Transverse colon (tissue), 4 donors: Measurements from ENCODE around the gene HIPK2.

ENCODE experiments used
- CTCF ChIP-seq, 5 experiments: fragments of 200-600 bp in 3 of 5; fragments of 450-650 bp in 2 of 5; sonication (generic) in 3 of 5; IDR thresholded peaks; 1 replicate in 2 of 5; 2 replicates in 3 of 5; pipeline ENCODE4 v1.5.1; 2016 to 2017; ENCODE audit warnings: antibody characterized with exemption in 5 of 5, inconsistent platforms in 3 of 5, mild to moderate bottlenecking in 2 of 5, moderate library complexity in 1 of 5
- POLR2AphosphoS5 ChIP-seq, 3 donors: sonication (generic); formaldehyde crosslinking; IDR thresholded peaks; one replicate each; pipeline ENCODE4 v1.6.1; 2016; ENCODE audit warnings: antibody characterized with exemption in 3 of 3

- TF ChIP-seq CTCF (IDR thresholded peaks at IDR 0.05) (no peak), POLR2AphosphoS5 (IDR thresholded peaks at IDR 0.05) (no peak)
Observed at GRCh38 chr7:139562491-139562890, 215.3 kb downstream of the HIPK2 start.
